Fibroblast of lung (primary cell): ENCODE results near the gene LRRIQ1. TPM values are rescaled to one million over a fixed set of nuclear protein-coding genes. Genes with fewer than 3 reads are reported as not detected.

Experiments used
- DNase-seq, 2 donors: peaks; one replicate each; pipeline versions ENCODE4 v3.0.0 to v3.0.0-alpha.2; 2010; ENCODE audit warnings: low read depth in 2 of 2
- H2AFZ ChIP-seq: 2 replicates; pipeline ENCODE4 v1.5.1; 2012; ENCODE audit warnings: low read length, control low read depth, inconsistent platforms
- H3K27ac ChIP-seq: 2 replicates; pipeline ENCODE4 v1.5.1; 2011; ENCODE audit warnings: low read length, control low read depth; ENCODE audit not compliant: insufficient read depth
- H3K27me3 ChIP-seq: 2 replicates; pipeline ENCODE4 v1.5.1; 2011; ENCODE audit warnings: mild to moderate bottlenecking, low read length; ENCODE audit not compliant: control insufficient read depth, insufficient read depth
- H3K36me3 ChIP-seq: 2 replicates; pipeline ENCODE4 v1.5.1; 2011; ENCODE audit warnings: low read length; ENCODE audit not compliant: control insufficient read depth, insufficient read depth
- H3K4me1 ChIP-seq: 2 replicates; pipeline ENCODE4 v1.5.1; 2011; ENCODE audit warnings: low read length; ENCODE audit not compliant: control insufficient read depth, insufficient read depth; ENCODE audit errors: extremely low read depth
- H3K4me2 ChIP-seq: 2 replicates; pipeline ENCODE4 v1.5.1; 2011; ENCODE audit warnings: low read length, control low read depth; ENCODE audit not compliant: insufficient read depth; ENCODE audit errors: extremely low read depth
- H3K4me3 ChIP-seq, 4 experiments: fragments of 200-600 bp in 1 of 4; sonication (generic) in 1 of 4; replicated peaks in 1 of 4; 2 replicates each; pipeline ENCODE4 v1.5.1; 2011 to 2016; ENCODE audit warnings: low read length in 4 of 4, low read depth in 3 of 4, mild to moderate bottlenecking in 3 of 4, control low read depth in 2 of 4, inconsistent platforms in 1 of 4, mixed read lengths in 1 of 4; ENCODE audit not compliant: insufficient read depth in 1 of 4; ENCODE audit errors: control extremely low read depth in 1 of 4
- H3K79me2 ChIP-seq: 2 replicates; pipeline ENCODE4 v1.5.1; 2012; ENCODE audit warnings: mild to moderate bottlenecking, low read length, inconsistent platforms; ENCODE audit not compliant: control insufficient read depth, insufficient read depth
- H3K9ac ChIP-seq: 2 replicates; pipeline ENCODE4 v1.5.1; 2011; ENCODE audit warnings: mild to moderate bottlenecking, low read length, control low read depth; ENCODE audit not compliant: insufficient read depth
- H3K9me3 ChIP-seq: 2 replicates; pipeline ENCODE4 v1.5.1; 2012; ENCODE audit warnings: low read depth, low read length; ENCODE audit not compliant: control insufficient read depth, insufficient read depth
- H4K20me1 ChIP-seq: 2 replicates; pipeline ENCODE4 v1.5.1; 2011; ENCODE audit warnings: low read length; ENCODE audit not compliant: control insufficient read depth, insufficient read depth; ENCODE audit errors: extremely low read depth
- CTCF ChIP-seq, 2 donors: IDR thresholded peaks in 1 of 2; conservative IDR thresholded peaks in 1 of 2; 1 replicate in 1 of 2; 2 replicates in 1 of 2; pipeline ENCODE4 v1.5.1; 2011 to 2012; ENCODE audit warnings: low read length in 2 of 2, control low read depth in 1 of 2, inconsistent platforms in 1 of 2, low read depth in 1 of 2, mild to moderate bottlenecking in 1 of 2
- EZH2 ChIP-seq: IDR thresholded peaks from 2 replicates; pipeline ENCODE4 v1.5.1; 2012; ENCODE audit warnings: low read length, control low read depth, mild to moderate bottlenecking; ENCODE audit errors: missing control alignments
- polyA plus RNA-seq, 2 donors: library from polyadenylated mRNA; depleted of rRNA in 1 of 2; stranded (reverse) in 1 of 2; unstranded in 1 of 2; fragments of >200 nt; gene quantifications; 2 replicates each; pipeline ENCODE4 v1.2.1, GENCODE V29; 2011 to 2012; ENCODE audit warnings: missing spikeins in 1 of 2
- total RNA-seq: library from RNA; depleted of rRNA; stranded (reverse); fragments of >200 nt; gene quantifications from 2 replicates; pipeline ENCODE4 v1.2.1, GENCODE V29; 2014

LRRIQ1 gene
- total and polyA plus RNA-seq, 2 donors (not counting 1 experiment from before 2014, with no cell fraction given): under 0.01 to 0.33 TPM

GRCh38 chr12:85156569-85156968, 120.4 kb downstream of the LRRIQ1 start:
- no peak for TF ChIP-seq EZH2
- TF ChIP-seq CTCF (conservative IDR thresholded peaks at IDR 0.05 in 1 of 2, IDR thresholded peaks at IDR 0.05 in 1 of 2; ENCODE audit: low read depth in 1 of 2, low read length in 2 of 2): no peak
- no peak overlapping the region for H3K4me3 ChIP-seq
- H3K27me3 ChIP-seq: no peaks in the 10 kb centered on the region
- H3K9ac ChIP-seq: no peak overlapping the region
- no peak for DNase-seq
- H3K9me3 ChIP-seq: no peaks in the 10 kb centered on the region
- H3K27ac ChIP-seq: no peak overlapping the region
- H3K4me2 ChIP-seq: no peak overlapping the region
- no peaks in the 10 kb centered on the region for H3K4me1 ChIP-seq
- no peaks in the 10 kb centered on the region for H3K79me2 ChIP-seq
- H3K36me3 ChIP-seq: no peaks in the 10 kb centered on the region
- H2AFZ ChIP-seq: no peak overlapping the region
- no peaks in the 10 kb centered on the region for H4K20me1 ChIP-seq

GRCh38 chr12:85157035-85157603, 121.0 kb downstream of the LRRIQ1 start:
- Histone ChIP-seq H3K4me3 (no peak overlapping the region), H3K36me3 (no peaks in the 10 kb centered on the region), H3K4me1 (no peaks in the 10 kb centered on the region), H3K4me2 (no peak overlapping the region), H4K20me1 (no peaks in the 10 kb centered on the region), H3K79me2 (no peaks in the 10 kb centered on the region), H3K9ac (no peak overlapping the region), H3K27ac (no peak overlapping the region), H3K27me3 (no peaks in the 10 kb centered on the region), H2AFZ (no peak overlapping the region), H3K9me3 (no peaks in the 10 kb centered on the region)
- no peak for TF ChIP-seq CTCF (conservative IDR thresholded peaks at IDR 0.05 in 1 of 2, IDR thresholded peaks at IDR 0.05 in 1 of 2; ENCODE audit: low read depth in 1 of 2, low read length in 2 of 2)
- no peak for TF ChIP-seq EZH2
- DNase-seq: no peak

GRCh38 chr12:85163752-85164321, 127.7 kb downstream of the LRRIQ1 start:
- TF ChIP-seq EZH2 (no peak), CTCF (conservative IDR thresholded peaks at IDR 0.05 in 1 of 2, IDR thresholded peaks at IDR 0.05 in 1 of 2; ENCODE audit: low read depth in 1 of 2, low read length in 2 of 2) (no peak)
- no peak overlapping the region for H3K4me3 ChIP-seq
- H3K36me3 ChIP-seq: no peaks in the 10 kb centered on the region
- H4K20me1 ChIP-seq: no peaks in the 10 kb centered on the region
- no peak overlapping the region for H3K9ac ChIP-seq
- no peak overlapping the region for H3K4me2 ChIP-seq
- no peak overlapping the region for H2AFZ ChIP-seq
- no peak overlapping the region for H3K27ac ChIP-seq
- no peak for DNase-seq
- H3K4me1 ChIP-seq: no peaks in the 10 kb centered on the region
- H3K9me3 ChIP-seq: no peaks in the 10 kb centered on the region
- no peaks in the 10 kb centered on the region for H3K79me2 ChIP-seq
- H3K27me3 ChIP-seq: no peaks in the 10 kb centered on the region
